GM12878 (cell line): ENCODE measurements around the gene F7. TPM values are rescaled to one million over a fixed set of nuclear protein-coding genes. Genes with fewer than 3 reads are reported as not detected.
"Not testable (repeated sequence)": the region's sequence is repeated elsewhere in the genome, so short reads cannot be mapped to it uniquely, and the experiment has no call there.

Source experiments
- ATAC-seq: fragments of 200-7000 bp; cut with Tn5 transposase; 3 replicates; pipeline ENCODE4 v1.9.1; 2020; ENCODE audit warnings: mild to moderate bottlenecking, moderate library complexity
- BruUV-seq: library from RNA; stranded (reverse); fragments of 400-500 nt; replicated peaks from 2 replicates; lab custom pipeline; 2021; lab: Mats Ljungman, UMichigan
- CTCF ChIA-PET: fragments of 300-600 bp; sonication (Branson Sonifier 250); formaldehyde crosslinking; extraction: SDS; loops from one replicate; lab custom pipeline; 2021; ENCODE audit warnings: inconsistent platforms; lab: Yijun Ruan, JAX
- POLR2A ChIA-PET: fragments of 350-600 bp; formaldehyde crosslinking; extraction: SDS; loops from one replicate; lab custom pipeline; 2021; ENCODE audit warnings: inconsistent platforms; lab: Charles Lee
- RAD21 ChIA-PET: fragments of 300-600 bp; sonication (Branson Sonifier 250); formaldehyde crosslinking; loops from one replicate; lab custom pipeline; 2023; ENCODE audit warnings: antibody characterized with exemption; ENCODE audit not compliant: unreplicated experiment; lab: Charles Lee
- SMC1A ChIA-PET: fragments of 300-600 bp; sonication (Branson Sonifier 250); formaldehyde crosslinking; loops from one replicate; lab custom pipeline; 2023; ENCODE audit not compliant: unreplicated experiment, uncharacterized antibody; lab: Charles Lee
- DNase-seq: peaks from one replicate; pipeline ENCODE4 v3.0.0-alpha.2; 2011; ENCODE audit warnings: low read depth, low spot score
- FAIRE-seq: peaks from 3 replicates; lab custom pipeline; 2011; peaks lifted over from hg19 to GRCh38; lab: Jason Lieb, UNC
- H2AFZ ChIP-seq: 2 replicates; pipeline ENCODE4 v1.6.0; 2011; ENCODE audit warnings: low read depth, low read length, control low read depth; ENCODE audit not compliant: control insufficient read depth
- H3K27ac ChIP-seq: 2 replicates; pipeline ENCODE4 v1.5.1; 2011; ENCODE audit warnings: control low read depth; ENCODE audit not compliant: control insufficient read depth, insufficient read depth
- H3K27me3 ChIP-seq, 2 experiments: replicated peaks in 1 of 2; 2 replicates each; pipeline versions ENCODE4 v1.6.0 to v1.6.1; 2011; ENCODE audit warnings: low read length in 1 of 2; ENCODE audit not compliant: control insufficient read depth in 2 of 2, insufficient read depth in 2 of 2
- H3K36me3 ChIP-seq, 2 experiments: 2 replicates each; pipeline ENCODE4 v1.5.1; 2011; ENCODE audit warnings: low read length in 1 of 2; ENCODE audit not compliant: control insufficient read depth in 2 of 2, insufficient read depth in 2 of 2
- H3K4me1 ChIP-seq: 2 replicates; pipeline ENCODE4 v1.6.1; 2011; ENCODE audit warnings: mild to moderate bottlenecking, low read length, moderate library complexity, mixed read lengths; ENCODE audit not compliant: control insufficient read depth, insufficient read depth
- H3K4me2 ChIP-seq: 2 replicates; pipeline ENCODE4 v1.6.0; 2011; ENCODE audit warnings: control low read depth; ENCODE audit not compliant: control insufficient read depth, insufficient read depth
- H3K4me3 ChIP-seq: fragments of 200-600 bp; sonication (generic); 2 replicates; pipeline ENCODE4 v1.5.1; 2016
- H3K79me2 ChIP-seq: 2 replicates; pipeline ENCODE4 v1.6.0; 2011; ENCODE audit warnings: low read length; ENCODE audit not compliant: control insufficient read depth, insufficient read depth
- H3K9ac ChIP-seq: 2 replicates; pipeline ENCODE4 v1.8.0; 2011; ENCODE audit warnings: low read length, control low read depth, mixed read lengths; ENCODE audit not compliant: control insufficient read depth, insufficient read depth
- H3K9me3 ChIP-seq: replicated peaks from 3 replicates; pipeline ENCODE4 v1.5.1; 2011; ENCODE audit warnings: mild to moderate bottlenecking, low read length; ENCODE audit not compliant: control insufficient read depth, insufficient read depth
- H4K20me1 ChIP-seq: 2 replicates; pipeline ENCODE4 v1.6.0; 2011; ENCODE audit not compliant: control insufficient read depth, insufficient read depth
- KLF5 ChIP-seq: fragments of 450-650 bp; IDR thresholded peaks from 2 replicates; pipeline ENCODE4 v1.6.1; 2014; ENCODE audit warnings: mild to moderate bottlenecking; ENCODE audit not compliant: partially characterized antibody
- NFIC ChIP-seq: IDR thresholded peaks from 2 replicates; pipeline ENCODE4 v1.6.1; 2012; ENCODE audit warnings: low read depth, mild to moderate bottlenecking, inconsistent platforms, low read length, moderate library complexity
- NFYA ChIP-seq: IDR thresholded peaks from 2 replicates; pipeline ENCODE4 v1.6.1; 2011; ENCODE audit warnings: low read depth, mild to moderate bottlenecking, low read length, improper control_type of control experiment, borderline replicate concordance
- ZBED1 ChIP-seq: IDR thresholded peaks from 2 replicates; pipeline ENCODE4 v1.6.1; 2016; ENCODE audit warnings: borderline replicate concordance
- WGBS: methylation state at CpG from one replicate; pipeline ENCODE4 v1.1.6; 2016; ENCODE audit warnings: low lambda C conversion rate; ENCODE audit not compliant: insufficient replicate concordance, insufficient coverage; ENCODE audit errors: missing lambda C conversion rate; 5-methylcytosine and 5-hydroxymethylcytosine counted together
- in situ Hi-C: fragments of 300-500 bp; cut with MboI; formaldehyde crosslinking; loops from 9 replicates; pipeline ENCODE4 v1.14.3; 2018; ENCODE audit warnings: mixed read lengths
- intact Hi-C: fragments of 100-400 bp; cut with micrococcal nuclease; formaldehyde crosslinking; loops from one replicate; pipeline ENCODE4 v1.14.2; 2022; ENCODE audit not compliant: unreplicated experiment
- polyA plus RNA-seq, 11 experiments: library from polyadenylated mRNA; depleted of rRNA in 4 of 11; unstranded in 6 of 11; stranded (reverse) in 5 of 11; fragments of >200 nt; fragmentation: Nextera tagmentation in 4 of 11; fragmentation: Illumina TruSeq in 1 of 11; extraction: Ambion mirVana in 4 of 11; extraction: Trizol in 1 of 11; gene quantifications; 1 replicate in 1 of 11; 2 replicates in 10 of 11; pipeline versions ENCODE4 v1.2.1 to v1.2.3, GENCODE V29; 2011 to 2016; ENCODE audit warnings: inconsistent platforms in 2 of 11, missing spikeins in 2 of 11, low read depth in 1 of 11
- total RNA-seq, 4 experiments: library from RNA; depleted of rRNA in 3 of 4; stranded (reverse); fragments of >200 nt in 3 of 4; fragmentation: Illumina TruSeq in 1 of 4; extraction: Trizol in 1 of 4; gene quantifications; 2 replicates each; pipeline versions ENCODE4 v1.2.1 to v1.2.3, GENCODE V29; 2013 to 2021

Gene F7
- total and polyA plus RNA-seq, 10 of the 15 experiments (the other 5 are each of a cell fraction or from before 2014, with no cell fraction given), result not detected

DNA sequence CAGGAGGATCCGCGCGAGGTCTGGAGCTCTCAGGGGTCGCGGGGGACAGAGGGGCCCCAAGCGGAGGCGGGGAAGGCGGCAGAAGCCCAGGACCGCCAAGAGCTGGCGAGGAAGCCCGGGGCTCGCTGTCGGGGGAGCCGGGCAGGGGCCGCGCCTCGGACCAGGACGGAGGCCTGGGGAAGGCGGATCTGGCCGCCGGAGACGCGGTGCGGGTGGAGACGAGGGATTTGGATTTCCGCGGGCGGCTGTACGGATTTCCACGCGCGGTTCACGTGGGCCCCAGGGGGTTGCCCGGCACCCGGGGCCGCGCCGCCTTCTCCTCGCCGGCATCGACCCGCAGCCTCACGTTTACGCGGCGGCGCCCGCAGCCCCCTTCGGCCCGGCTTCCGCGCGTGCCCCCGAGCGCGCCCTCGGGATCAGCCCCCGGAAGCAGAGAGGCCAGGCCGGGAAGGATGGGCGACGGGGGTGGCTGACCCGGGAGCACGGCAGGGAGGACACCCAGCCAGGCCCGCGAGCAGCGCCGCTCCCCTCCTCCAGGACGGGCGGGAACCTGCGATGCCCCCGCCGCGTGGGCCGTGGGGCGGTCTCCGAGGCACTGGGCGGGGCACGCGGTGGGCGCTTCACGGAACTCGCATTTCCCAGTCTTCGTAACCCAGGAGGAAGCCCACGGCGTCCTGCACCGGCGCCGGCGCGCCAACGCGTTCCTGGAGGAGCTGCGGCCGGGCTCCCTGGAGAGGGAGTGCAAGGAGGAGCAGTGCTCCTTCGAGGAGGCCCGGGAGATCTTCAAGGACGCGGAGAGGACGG is 4.7 kb downstream of the F7 start:
- Histone ChIP-seq H2AFZ (no peak overlapping the region), H3K4me3 (no peak overlapping the region), H3K36me3 (no peaks in the 10 kb centered on the region), H3K4me1 (no peaks in the 10 kb centered on the region), H3K9me3 (peaks cover 1% of the 10 kb centered on the region; the same call in 1 of the 3 replicates), H3K4me2 (no peak overlapping the region), H3K9ac (no peak overlapping the region), H4K20me1 (no peaks in the 10 kb centered on the region), H3K27ac (no peak overlapping the region), H3K27me3 (no peaks in the 10 kb centered on the region), H3K79me2 (no peaks in the 10 kb centered on the region)
- ChIA-PET SMC1A (no interaction called here), CTCF (no interaction called here), POLR2A (no interaction called here), RAD21 (no interaction called here)
- in situ Hi-C loops (no loop called here), intact Hi-C loops (no loop called here)
- DNase-seq (no peak), FAIRE-seq (no peak), ATAC-seq (no peak)
- BruUV-seq, result no TSS peak
- 61% methylated on average over 48 of the region's 99 CpGs for WGBS
- no peak for TF ChIP-seq ZBED1

- TF ChIP-seq KLF5 (no peak), NFYA (no peak), NFIC (no peak)
- ChIA-PET CTCF (no interaction called here), RAD21 (no interaction called here), SMC1A (no interaction called here), POLR2A (no interaction called here)
- Histone ChIP-seq H3K4me2 (no peak overlapping the region), H3K79me2 (no peaks in the 10 kb centered on the region), H3K36me3 (no peaks in the 10 kb centered on the region), H3K27me3 (no peaks in the 10 kb centered on the region), H3K4me1 (no peaks in the 10 kb centered on the region), H3K9ac (no peak overlapping the region), H2AFZ (no peak overlapping the region), H3K9me3 (peaks cover 1% of the 10 kb centered on the region; the same call in 1 of the 3 replicates), H4K20me1 (no peaks in the 10 kb centered on the region), H3K27ac (no peak overlapping the region), H3K4me3 (no peak overlapping the region)
- DNase-seq (no peak), ATAC-seq (no peak), FAIRE-seq (no peak)
- in situ Hi-C loops, result no loop called here
- no TSS peak for BruUV-seq
- intact Hi-C loops, result no loop called here
- 85% methylated on average over 31 of the region's 49 CpGs for WGBS
Observed at GRCh38 chr13:113110852-113111315, 5.3 kb downstream of the F7 start.

DNA sequence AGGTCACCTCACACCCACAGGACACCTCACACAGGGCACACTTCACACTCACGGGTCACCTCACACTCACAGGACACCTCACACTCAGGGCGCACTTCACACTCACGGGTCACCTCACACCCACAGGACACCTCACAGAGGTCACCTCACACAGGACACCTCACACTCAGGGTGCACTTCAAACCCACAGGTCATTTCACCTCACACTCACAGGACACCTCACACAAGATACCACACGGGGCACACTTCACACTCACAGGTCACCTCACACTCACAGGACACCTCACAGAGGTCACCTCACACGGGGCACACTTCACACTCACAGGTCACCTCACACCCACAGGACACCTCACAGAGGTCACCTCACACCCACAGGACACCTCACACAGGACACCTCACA is 6.2 kb downstream of the F7 start:
- H3K4me1 ChIP-seq, H2AFZ ChIP-seq, H3K36me3 ChIP-seq, in situ Hi-C loops, H3K9me3 ChIP-seq, H3K9ac ChIP-seq, H3K4me3 ChIP-seq, POLR2A ChIA-PET, H3K4me2 ChIP-seq, RAD21 ChIA-PET, DNase-seq, SMC1A ChIA-PET, FAIRE-seq, H4K20me1 ChIP-seq, intact Hi-C loops, BruUV-seq, H3K27ac ChIP-seq, H3K27me3 ChIP-seq, H3K79me2 ChIP-seq, ATAC-seq, CTCF ChIA-PET: not testable (repeated sequence)
- WGBS, result 28% methylated on average over 5 of the region's 5 CpGs
